Transverse colon (tissue), 4 donors: ENCODE results near the gene ID1.

Experiments
- POLR2A ChIP-seq: fragments of 450-650 bp; IDR thresholded peaks from one replicate; pipeline ENCODE4 v1.6.1; 2016; ENCODE audit warnings: antibody characterized with exemption, mild to moderate bottlenecking, moderate library complexity
- POLR2AphosphoS5 ChIP-seq, 3 donors: sonication (generic); formaldehyde crosslinking; IDR thresholded peaks; one replicate each; pipeline ENCODE4 v1.6.1; 2016; ENCODE audit warnings: antibody characterized with exemption in 3 of 3
- TF ChIP-seq, protein P1 (sequence below), 5 experiments: fragments of 200-600 bp in 3 of 5; fragments of 450-650 bp in 2 of 5; sonication (generic) in 3 of 5; IDR thresholded peaks; 1 replicate in 2 of 5; 2 replicates in 3 of 5; pipeline ENCODE4 v1.5.1; 2016 to 2017; ENCODE audit warnings: antibody characterized with exemption in 5 of 5, inconsistent platforms in 3 of 5, mild to moderate bottlenecking in 2 of 5, moderate library complexity in 1 of 5

DNA sequence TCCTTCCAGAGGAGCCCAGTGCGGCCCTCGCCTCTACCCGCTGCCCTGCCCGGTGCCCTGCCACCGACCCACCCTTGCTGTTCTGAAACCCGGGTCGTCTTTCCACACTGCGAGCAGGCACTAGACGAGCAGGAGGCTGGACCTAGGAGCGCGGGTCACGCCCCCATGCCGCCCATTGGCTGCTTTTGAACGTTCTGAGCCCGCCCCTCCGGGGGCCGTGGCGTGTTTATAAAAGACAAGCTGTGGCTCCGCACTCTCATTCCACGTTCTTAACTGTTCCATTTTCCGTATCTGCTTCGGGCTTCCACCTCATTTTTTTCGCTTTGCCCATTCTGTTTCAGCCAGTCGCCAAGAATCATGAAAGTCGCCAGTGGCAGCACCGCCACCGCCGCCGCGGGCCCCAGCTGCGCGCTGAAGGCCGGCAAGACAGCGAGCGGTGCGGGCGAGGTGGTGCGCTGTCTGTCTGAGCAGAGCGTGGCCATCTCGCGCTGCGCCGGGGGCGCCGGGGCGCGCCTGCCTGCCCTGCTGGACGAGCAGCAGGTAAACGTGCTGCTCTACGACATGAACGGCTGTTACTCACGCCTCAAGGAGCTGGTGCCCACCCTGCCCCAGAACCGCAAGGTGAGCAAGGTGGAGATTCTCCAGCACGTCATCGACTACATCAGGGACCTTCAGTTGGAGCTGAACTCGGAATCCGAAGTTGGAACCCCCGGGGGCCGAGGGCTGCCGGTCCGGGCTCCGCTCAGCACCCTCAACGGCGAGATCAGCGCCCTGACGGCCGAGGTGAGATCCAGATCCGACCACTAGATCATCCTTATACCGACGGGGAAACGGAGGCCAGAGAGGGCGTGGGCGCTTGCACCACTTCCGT, at the start of gene ID1:
- TF ChIP-seq POLR2AphosphoS5 (IDR thresholded peaks at IDR 0.05), result peak; percentile 97 to 100 (median 100)
- TF ChIP-seq POLR2A, result peak; percentile 100
- TF ChIP-seq, protein P1, sequence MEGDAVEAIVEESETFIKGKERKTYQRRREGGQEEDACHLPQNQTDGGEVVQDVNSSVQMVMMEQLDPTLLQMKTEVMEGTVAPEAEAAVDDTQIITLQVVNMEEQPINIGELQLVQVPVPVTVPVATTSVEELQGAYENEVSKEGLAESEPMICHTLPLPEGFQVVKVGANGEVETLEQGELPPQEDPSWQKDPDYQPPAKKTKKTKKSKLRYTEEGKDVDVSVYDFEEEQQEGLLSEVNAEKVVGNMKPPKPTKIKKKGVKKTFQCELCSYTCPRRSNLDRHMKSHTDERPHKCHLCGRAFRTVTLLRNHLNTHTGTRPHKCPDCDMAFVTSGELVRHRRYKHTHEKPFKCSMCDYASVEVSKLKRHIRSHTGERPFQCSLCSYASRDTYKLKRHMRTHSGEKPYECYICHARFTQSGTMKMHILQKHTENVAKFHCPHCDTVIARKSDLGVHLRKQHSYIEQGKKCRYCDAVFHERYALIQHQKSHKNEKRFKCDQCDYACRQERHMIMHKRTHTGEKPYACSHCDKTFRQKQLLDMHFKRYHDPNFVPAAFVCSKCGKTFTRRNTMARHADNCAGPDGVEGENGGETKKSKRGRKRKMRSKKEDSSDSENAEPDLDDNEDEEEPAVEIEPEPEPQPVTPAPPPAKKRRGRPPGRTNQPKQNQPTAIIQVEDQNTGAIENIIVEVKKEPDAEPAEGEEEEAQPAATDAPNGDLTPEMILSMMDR (IDR thresholded peaks at IDR 0.05), result peak in 1 of 5 experiments; percentile 8
